Esophagus muscularis mucosa (tissue), 4 donors: Measurements from ENCODE around the gene CNN1. TPM values are rescaled to one million over a fixed set of nuclear protein-coding genes. Genes with fewer than 3 reads are reported as not detected.

Experiments used
- DNase-seq: peaks from one replicate; pipeline ENCODE4 v3.0.0-alpha.2; 2017; ENCODE audit errors: extremely low spot score
- H3K27ac ChIP-seq, 4 donors: fragments of 200-600 bp; sonication (generic); replicated peaks in 1 of 4; 1 replicate in 3 of 4; 2 replicates in 1 of 4; pipeline ENCODE4 v1.5.1; 2016 to 2019; ENCODE audit warnings: mild to moderate bottlenecking in 1 of 4
- H3K27me3 ChIP-seq, 4 donors: fragments of 200-600 bp; sonication (generic); one replicate each; pipeline versions ENCODE4 v1.5.1 to v1.6.0; 2016 to 2019
- H3K36me3 ChIP-seq, 4 donors: fragments of 200-600 bp; sonication (generic); one replicate each; pipeline ENCODE4 v1.5.1; 2016 to 2019
- H3K4me1 ChIP-seq, 4 donors: fragments of 200-600 bp; sonication (generic); one replicate each; pipeline ENCODE4 v1.5.1; 2016 to 2019
- H3K4me3 ChIP-seq, 4 donors: fragments of 200-600 bp; sonication (generic); 1 replicate in 2 of 4; 2 replicates in 2 of 4; pipeline ENCODE4 v1.5.1; 2016 to 2019; ENCODE audit warnings: mild to moderate bottlenecking in 4 of 4, moderate library complexity in 1 of 4
- H3K9me3 ChIP-seq, 4 donors: fragments of 200-600 bp; sonication (generic); 1 replicate in 3 of 4; 2 replicates in 1 of 4; pipeline ENCODE4 v1.5.1; 2016 to 2019
- EP300 ChIP-seq: sonication (generic); formaldehyde crosslinking; IDR thresholded peaks from one replicate; pipeline ENCODE4 v1.6.1; 2017; ENCODE audit warnings: antibody characterized with exemption
- POLR2A ChIP-seq: fragments of 450-650 bp; IDR thresholded peaks from one replicate; pipeline ENCODE4 v1.6.1; 2017; ENCODE audit warnings: antibody characterized with exemption, moderate library complexity, mild to moderate bottlenecking, low read depth
- POLR2AphosphoS5 ChIP-seq, 2 donors: sonication (generic); formaldehyde crosslinking; IDR thresholded peaks; one replicate each; pipeline ENCODE4 v1.6.1; 2017; ENCODE audit warnings: antibody characterized with exemption in 2 of 2
- WGBS: methylation state at CpG from one replicate; pipeline ENCODE4 v1.1.5; 2018; 5-methylcytosine and 5-hydroxymethylcytosine counted together
- intact Hi-C: fragments of 100-400 bp; cut with DNase I; formaldehyde crosslinking; loops from one replicate; pipeline ENCODE4 v1.15.1; 2023
- total RNA-seq, 4 donors: library from RNA; depleted of rRNA; stranded (reverse); fragments of >200 nt; gene quantifications; one replicate each; pipeline versions ENCODE4 v1.1.0 to v1.2.1, GENCODE V29; 2016
- TF ChIP-seq, protein P1 (sequence below), 3 experiments: fragments of 200-600 bp in 2 of 3; fragments of 450-650 bp in 1 of 3; sonication (generic) in 2 of 3; IDR thresholded peaks; one replicate each; pipeline ENCODE4 v1.5.1; 2017 to 2019; ENCODE audit warnings: antibody characterized with exemption in 3 of 3, mild to moderate bottlenecking in 2 of 3, moderate library complexity in 1 of 3

The CNN1 gene
- total RNA-seq, 4 donors from 2014 or later, result 2,877 to 3,384 (median 2,954) TPM

DNA sequence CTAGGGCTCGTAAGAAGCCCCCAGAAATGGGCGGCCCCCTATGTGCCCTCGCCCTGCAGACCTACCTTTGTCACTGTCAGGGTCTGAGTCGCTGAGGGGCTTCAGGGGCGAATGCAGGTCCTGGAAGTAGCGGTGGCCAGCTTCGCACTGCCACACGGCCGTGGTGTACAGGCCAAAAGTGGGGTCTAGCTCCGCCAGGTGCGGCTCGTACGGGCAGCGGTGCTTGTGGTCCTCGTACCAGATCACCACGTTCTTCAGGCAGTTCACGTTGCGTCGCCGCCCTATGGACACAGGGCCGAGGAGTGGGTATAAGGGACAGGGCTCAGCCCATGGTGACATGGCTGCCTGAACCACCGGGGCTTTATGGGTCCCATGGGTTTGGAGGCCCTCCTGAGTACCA is 42.8 kb upstream of the CNN1 start:
- Histone ChIP-seq H3K27ac (no peak overlapping the region), H3K9me3 (no peaks in the 10 kb centered on the region), H3K36me3 (peaks cover 17 to 82% (median 57%) of the 10 kb centered on the region in 4 donors), H3K4me1 (peaks cover 0 to 5% (median 4%) of the 10 kb centered on the region in 4 donors), H3K27me3 (no peaks in the 10 kb centered on the region), H3K4me3 (no peak overlapping the region)
- TF ChIP-seq EP300 (no peak), POLR2AphosphoS5 (IDR thresholded peaks at IDR 0.05) (no peak)
- intact Hi-C loops, result loop anchor here (1.0 kb wide), 1 partner anchor 91 kb away; no protein-coding TSS in a partner anchor
- WGBS, result 94% methylated on average over 17 of the region's 22 CpGs
- no peak for DNase-seq

DNA sequence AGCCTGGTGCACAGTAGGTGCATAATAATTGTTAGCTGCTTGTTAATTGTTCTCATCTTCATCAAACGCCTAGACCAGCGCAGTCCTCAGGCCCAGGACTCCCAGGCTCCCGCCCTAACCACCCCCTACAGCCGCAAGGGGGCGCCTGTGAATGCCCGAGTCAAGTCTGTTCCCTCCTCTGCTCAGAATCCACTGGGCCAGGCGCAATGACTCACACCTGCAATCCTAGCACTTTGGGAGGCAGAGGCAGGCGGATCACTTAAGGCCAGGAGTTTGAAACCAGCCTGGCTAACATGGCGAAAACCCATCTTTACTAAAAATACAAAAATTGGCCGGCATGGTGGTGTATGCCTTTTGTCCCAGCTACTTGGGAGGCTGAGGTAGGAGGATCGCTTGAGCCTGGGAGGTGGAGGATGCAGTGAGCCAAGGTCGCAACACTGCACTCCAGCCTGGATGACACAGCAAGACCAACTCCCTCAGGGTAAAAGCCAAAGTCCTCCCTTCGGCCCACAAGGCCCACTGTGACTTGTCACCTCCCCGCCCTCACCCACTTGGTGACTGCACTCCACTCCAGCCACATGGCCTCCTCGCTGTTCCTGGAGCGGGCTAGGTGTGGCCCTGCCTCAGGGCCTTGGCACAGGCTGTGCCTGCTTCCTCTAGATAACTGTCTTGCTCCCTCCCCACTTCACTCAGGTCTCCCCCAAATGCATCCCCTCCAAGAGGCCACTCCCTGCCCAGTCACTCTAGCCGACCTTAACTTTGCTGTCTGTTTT is 42.1 kb upstream of the CNN1 start:
- Histone ChIP-seq H3K4me3 (no peak overlapping the region), H3K27ac (no peak overlapping the region), H3K9me3 (no peaks in the 10 kb centered on the region), H3K4me1 (peaks cover 0 to 5% (median 4%) of the 10 kb centered on the region in 4 donors), H3K27me3 (no peaks in the 10 kb centered on the region), H3K36me3 (peaks cover 17 to 80% (median 51%) of the 10 kb centered on the region in 4 donors)
- no peak for DNase-seq
- intact Hi-C loops, result loop anchor here (1.0 kb wide), 1 partner anchor 91 kb away; no protein-coding TSS in a partner anchor
- 77% methylated on average over 9 of the region's 17 CpGs for WGBS
- TF ChIP-seq POLR2AphosphoS5 (IDR thresholded peaks at IDR 0.05) (peak in 1 of 2 donors; percentile 24), POLR2A (no peak), EP300 (no peak)
- TF ChIP-seq, protein P1, sequence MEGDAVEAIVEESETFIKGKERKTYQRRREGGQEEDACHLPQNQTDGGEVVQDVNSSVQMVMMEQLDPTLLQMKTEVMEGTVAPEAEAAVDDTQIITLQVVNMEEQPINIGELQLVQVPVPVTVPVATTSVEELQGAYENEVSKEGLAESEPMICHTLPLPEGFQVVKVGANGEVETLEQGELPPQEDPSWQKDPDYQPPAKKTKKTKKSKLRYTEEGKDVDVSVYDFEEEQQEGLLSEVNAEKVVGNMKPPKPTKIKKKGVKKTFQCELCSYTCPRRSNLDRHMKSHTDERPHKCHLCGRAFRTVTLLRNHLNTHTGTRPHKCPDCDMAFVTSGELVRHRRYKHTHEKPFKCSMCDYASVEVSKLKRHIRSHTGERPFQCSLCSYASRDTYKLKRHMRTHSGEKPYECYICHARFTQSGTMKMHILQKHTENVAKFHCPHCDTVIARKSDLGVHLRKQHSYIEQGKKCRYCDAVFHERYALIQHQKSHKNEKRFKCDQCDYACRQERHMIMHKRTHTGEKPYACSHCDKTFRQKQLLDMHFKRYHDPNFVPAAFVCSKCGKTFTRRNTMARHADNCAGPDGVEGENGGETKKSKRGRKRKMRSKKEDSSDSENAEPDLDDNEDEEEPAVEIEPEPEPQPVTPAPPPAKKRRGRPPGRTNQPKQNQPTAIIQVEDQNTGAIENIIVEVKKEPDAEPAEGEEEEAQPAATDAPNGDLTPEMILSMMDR (IDR thresholded peaks at IDR 0.05), result peak; percentile 53 to 74 (median 68)

DNA sequence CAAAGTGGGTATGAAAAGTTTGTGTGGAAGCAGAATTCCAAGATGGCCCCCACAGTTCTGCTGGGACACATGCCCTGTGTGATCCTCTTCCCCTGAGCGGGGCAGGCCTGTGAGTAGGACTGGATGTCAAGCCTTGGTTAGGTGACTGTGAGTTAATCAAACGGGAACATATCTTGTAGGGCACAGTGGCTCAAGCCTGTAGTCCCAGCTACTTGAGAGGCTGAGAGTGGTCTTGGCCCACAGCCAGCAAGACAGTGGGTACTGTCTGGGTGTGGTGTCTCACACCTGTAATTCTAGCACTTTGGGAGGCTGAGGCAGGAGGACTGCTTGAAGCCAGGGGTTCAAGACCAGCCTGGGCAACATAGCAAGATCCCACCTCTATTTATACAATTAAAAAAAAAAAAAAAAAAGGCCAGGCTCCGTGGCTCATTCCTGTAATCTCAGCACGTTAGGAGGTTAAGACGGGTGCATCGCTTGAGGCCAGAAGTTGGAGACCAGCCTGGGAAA is 39.4 kb upstream of the CNN1 start:
- Histone ChIP-seq H3K4me1 (peaks cover 0 to 8% (median 5%) of the 10 kb centered on the region in 4 donors), H3K27ac (no peak overlapping the region), H3K4me3 (no peak overlapping the region), H3K36me3 (peaks cover 8 to 68% (median 39%) of the 10 kb centered on the region in 4 donors), H3K9me3 (no peaks in the 10 kb centered on the region), H3K27me3 (no peaks in the 10 kb centered on the region)
- TF ChIP-seq POLR2AphosphoS5 (IDR thresholded peaks at IDR 0.05), result no peak
- TF ChIP-seq, protein P1 (IDR thresholded peaks at IDR 0.05), result no peak
- TF ChIP-seq POLR2A, result no peak
- no peak for TF ChIP-seq EP300
- 91% methylated on average over 4 of the region's 6 CpGs for WGBS
- intact Hi-C loops, result no loop called here
- no peak for DNase-seq

DNA sequence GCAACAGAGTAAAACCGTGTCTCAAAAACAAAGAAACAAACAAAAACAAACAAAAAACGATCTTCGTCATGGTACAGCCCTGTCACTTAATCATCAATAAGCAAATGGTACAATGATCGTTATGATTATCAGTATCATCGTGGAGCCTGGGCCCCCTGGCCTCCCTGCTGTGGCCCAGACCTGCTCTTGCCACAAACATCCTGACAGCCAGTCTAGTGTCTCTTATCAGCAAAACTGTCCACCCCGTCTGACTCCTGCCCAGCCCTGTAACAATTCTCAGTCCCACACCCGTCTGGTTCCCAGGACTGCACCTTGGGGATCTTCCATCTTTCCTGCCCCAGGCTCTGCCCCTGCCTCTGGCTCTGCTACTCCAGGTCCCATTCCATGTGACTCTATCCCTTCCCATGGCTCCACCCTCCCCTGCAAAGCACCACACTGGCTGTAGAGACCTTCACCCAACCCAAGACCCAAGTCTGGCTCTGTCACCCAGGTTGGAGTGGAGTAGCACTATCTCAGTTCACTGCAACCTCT is 38.7 kb upstream of the CNN1 start:
- H3K27me3 ChIP-seq, result no peaks in the 10 kb centered on the region
- H3K4me1 ChIP-seq, result peaks cover 0 to 14% (median 10%) of the 10 kb centered on the region in 4 donors
- TF ChIP-seq POLR2A (no peak), EP300 (no peak), POLR2AphosphoS5 (IDR thresholded peaks at IDR 0.05) (no peak)
- TF ChIP-seq, protein P1 (IDR thresholded peaks at IDR 0.05), result no peak
- peaks cover 2 to 61% (median 32%) of the 10 kb centered on the region in 4 donors for H3K36me3 ChIP-seq
- 87% methylated on average over 7 of the region's 7 CpGs for WGBS
- intact Hi-C loops, result loop anchor here (10.0 kb wide), 1 partner anchor 65 kb away; the partner anchor contains the start of genes ODAD3 and PRKCSH
- no peak overlapping the region for H3K27ac ChIP-seq
- no peak overlapping the region for H3K4me3 ChIP-seq
- no peak for DNase-seq
- no peaks in the 10 kb centered on the region for H3K9me3 ChIP-seq

DNA sequence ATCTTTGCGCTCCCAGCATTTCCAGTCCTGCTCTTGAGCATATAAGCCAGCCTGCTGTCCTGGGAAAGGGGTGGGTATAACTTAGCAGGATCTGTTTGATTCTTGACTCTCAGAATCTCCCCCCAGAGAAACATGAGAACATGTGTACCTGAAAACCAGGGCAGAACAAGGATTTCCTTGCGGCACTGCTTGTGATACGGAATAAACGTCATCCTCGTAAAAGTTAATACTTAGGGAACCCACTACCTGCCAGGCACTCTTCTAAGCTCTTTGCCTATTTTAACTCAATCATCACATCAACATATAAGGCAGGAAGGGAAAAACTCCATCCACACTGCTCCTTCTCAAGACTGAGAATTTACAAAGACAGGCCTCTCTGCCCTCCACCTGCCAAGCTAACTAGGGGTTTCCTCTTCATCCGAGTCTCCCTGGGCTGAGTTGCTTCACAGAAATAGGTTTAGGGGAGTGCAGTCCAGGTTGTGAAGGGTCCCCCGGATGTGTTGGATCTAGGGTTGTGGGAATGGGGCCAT is 34.1 kb upstream of the CNN1 start:
- DNase-seq, result no peak
- H3K4me1 ChIP-seq, result peaks cover 6 to 21% (median 14%) of the 10 kb centered on the region in 4 donors
- peak overlapping the region; percentile 94 to 99 (median 98) for H3K27ac ChIP-seq
- intact Hi-C loops, result loop anchor here (10.0 kb wide), 1 partner anchor 70 kb away; the partner anchor contains the start of genes ODAD3 and PRKCSH
- peak overlapping the region; percentile 93 to 100 (median 98) for H3K4me3 ChIP-seq
- H3K27me3 ChIP-seq, result no peaks in the 10 kb centered on the region
- H3K36me3 ChIP-seq, result peaks cover 0 to 29% (median 5%) of the 10 kb centered on the region in 4 donors
- no peaks in the 10 kb centered on the region for H3K9me3 ChIP-seq
- TF ChIP-seq POLR2AphosphoS5 (IDR thresholded peaks at IDR 0.05) (no peak), EP300 (no peak), POLR2A (no peak)
- TF ChIP-seq, protein P1 (IDR thresholded peaks at IDR 0.05), result no peak
- WGBS, result 46% methylated on average over 6 of the region's 7 CpGs
